Neural cell (in vitro differentiated cells): ENCODE data around the gene GALNT13. TPM values are rescaled to one million over a fixed set of nuclear protein-coding genes. Genes with fewer than 3 reads are reported as not detected.

Experiments
- H2AFZ ChIP-seq: fragments of 200-600, 300-800 bp; sonication (generic), shearing (Covaris generic); 2 replicates; pipeline ENCODE4 v1.6.0; 2014; ENCODE audit warnings: low read depth, mild to moderate bottlenecking, antibody characterized with exemption, low read length, moderate library complexity
- H3F3A ChIP-seq: fragments of 200-600 bp; shearing (Covaris generic); 2 replicates; pipeline ENCODE4 v1.6.1; 2016; ENCODE audit warnings: mild to moderate bottlenecking, moderate library complexity, mixed read lengths, antibody characterized with exemption, low read length; ENCODE audit not compliant: insufficient read depth, poor library complexity, severe bottlenecking
- H3K27ac ChIP-seq: fragments of 200-600, 300-800 bp; sonication (generic), shearing (Covaris generic); 2 replicates; pipeline ENCODE4 v1.5.1; 2014; ENCODE audit warnings: mild to moderate bottlenecking, low read length, moderate library complexity
- H3K27me3 ChIP-seq: fragments of 300-800, 200-600 bp; sonication (generic), shearing (Covaris generic); 2 replicates; pipeline ENCODE4 v1.6.0; 2014; ENCODE audit warnings: mild to moderate bottlenecking, low read depth, low read length, moderate library complexity; ENCODE audit not compliant: insufficient read depth
- H3K36me3 ChIP-seq: fragments of 300-800, 200-600 bp; sonication (generic), shearing (Covaris generic); 2 replicates; pipeline ENCODE4 v1.5.1; 2014; ENCODE audit warnings: mild to moderate bottlenecking, antibody characterized with exemption, low read length, moderate library complexity; ENCODE audit not compliant: insufficient read depth
- H3K4me2 ChIP-seq: fragments of 300-800, 200-600 bp; sonication (generic), shearing (Covaris generic); 2 replicates; pipeline ENCODE4 v1.6.0; 2014; ENCODE audit warnings: mild to moderate bottlenecking, low read length
- H3K4me3 ChIP-seq: fragments of 300-800, 200-600 bp; sonication (generic), shearing (Covaris generic); 2 replicates; pipeline ENCODE4 v1.5.1; 2014; ENCODE audit warnings: mild to moderate bottlenecking, low read length, moderate library complexity
- H3K79me2 ChIP-seq: fragments of 200-600 bp; shearing (Covaris generic); replicated peaks from 2 replicates; pipeline ENCODE4 v1.6.0; 2014; ENCODE audit warnings: mild to moderate bottlenecking, low read length, moderate library complexity; ENCODE audit not compliant: insufficient read depth
- H3K9ac ChIP-seq: fragments of 300-800, 200-600 bp; sonication (generic), shearing (Covaris generic); 2 replicates; pipeline ENCODE4 v1.6.1; 2016; ENCODE audit warnings: mild to moderate bottlenecking, low read length, mixed read lengths
- H3K9me2 ChIP-seq: fragments of 200-600 bp; shearing (Covaris generic); 2 replicates; pipeline ENCODE4 v1.6.1; 2016; ENCODE audit warnings: mild to moderate bottlenecking, low read length, mixed read lengths; ENCODE audit not compliant: insufficient read depth
- H3K9me3 ChIP-seq: fragments of 200-600, 300-800 bp; sonication (generic), shearing (Covaris generic); 2 replicates; pipeline ENCODE4 v1.6.1; 2016; ENCODE audit warnings: mild to moderate bottlenecking, mixed run types, low read length, moderate library complexity, mixed read lengths
- H4K20me1 ChIP-seq: fragments of 200-600 bp; shearing (Covaris generic); 2 replicates; pipeline ENCODE4 v1.6.1; 2016; ENCODE audit warnings: mild to moderate bottlenecking, mixed run types; ENCODE audit not compliant: insufficient read depth
- CTCF ChIP-seq: fragments of 450-650 bp; IDR thresholded peaks from 2 replicates; pipeline ENCODE4 v1.5.1; 2014; ENCODE audit warnings: antibody characterized with exemption, mild to moderate bottlenecking, moderate library complexity; ENCODE audit not compliant: poor library complexity, severe bottlenecking
- EP300 ChIP-seq: fragments of 450-650 bp; conservative IDR thresholded peaks from 2 replicates; pipeline ENCODE4 v1.6.1; 2014; ENCODE audit warnings: antibody characterized with exemption, mild to moderate bottlenecking, moderate library complexity; ENCODE audit not compliant: poor library complexity, severe bottlenecking
- EZH2 ChIP-seq: fragments of 200-600, 300-800 bp; shearing (Covaris generic), sonication (generic); IDR thresholded peaks from 2 replicates; pipeline ENCODE4 v1.6.1; 2014; ENCODE audit warnings: antibody characterized with exemption, low read length, borderline replicate concordance, mild to moderate bottlenecking; ENCODE audit not compliant: insufficient read depth, poor library complexity, severe bottlenecking
- MXI1 ChIP-seq: fragments of 450-650 bp; conservative IDR thresholded peaks from 2 replicates; pipeline ENCODE4 v1.6.1; 2014; ENCODE audit warnings: antibody characterized with exemption, mild to moderate bottlenecking; ENCODE audit not compliant: poor library complexity, severe bottlenecking
- POLR2AphosphoS5 ChIP-seq: IDR thresholded peaks from 2 replicates; pipeline ENCODE4 v1.6.1; 2012
- RAD21 ChIP-seq: fragments of 450-650 bp; conservative IDR thresholded peaks from 2 replicates; pipeline ENCODE4 v1.6.1; 2014; ENCODE audit warnings: antibody characterized with exemption, mild to moderate bottlenecking, moderate library complexity
- REST ChIP-seq: IDR thresholded peaks from 2 replicates; pipeline ENCODE4 v1.6.1; 2012; ENCODE audit warnings: borderline replicate concordance
- SMC3 ChIP-seq: fragments of 450-650 bp; conservative IDR thresholded peaks from 2 replicates; pipeline ENCODE4 v1.6.1; 2014; ENCODE audit warnings: antibody characterized with exemption, mild to moderate bottlenecking, moderate library complexity; ENCODE audit not compliant: poor library complexity
- TAF1 ChIP-seq: IDR thresholded peaks from 2 replicates; pipeline ENCODE4 v1.6.1; 2012; ENCODE audit warnings: low read depth
- polyA plus RNA-seq: library from polyadenylated mRNA; depleted of rRNA; stranded (reverse); fragments of >200 nt; gene quantifications from 2 replicates; pipeline ENCODE4 v1.2.3, GENCODE V29; 2014

The GALNT13 gene
- polyA plus RNA-seq, 1 donor from 2014 or later = 12.4 TPM

- Histone ChIP-seq H3K4me3 (no peak overlapping the region), H3K9ac (no peak overlapping the region), H3K4me2 (no peak overlapping the region), H3K79me2 (no peaks in the 10 kb centered on the region), H3K27me3 (no peaks in the 10 kb centered on the region), H3K27ac (no peak overlapping the region), H3K9me2 (no peaks in the 10 kb centered on the region), H3F3A (no peaks in the 10 kb centered on the region), H4K20me1 (no peaks in the 10 kb centered on the region), H3K36me3 (peaks cover 3% of the 10 kb centered on the region), H2AFZ (no peak overlapping the region), H3K9me3 (no peaks in the 10 kb centered on the region)
- TF ChIP-seq POLR2AphosphoS5 (no peak), TAF1 (no peak), EP300 (no peak), EZH2 (no peak), RAD21 (no peak), MXI1 (no peak), SMC3 (no peak), CTCF (no peak), REST (no peak)
Measured at GRCh38 chr2:154428022-154428421, 556.3 kb downstream of the GALNT13 start.

- Histone ChIP-seq H3K27me3 (no peaks in the 10 kb centered on the region), H4K20me1 (no peaks in the 10 kb centered on the region), H2AFZ (no peak overlapping the region), H3K4me2 (no peak overlapping the region), H3K36me3 (peaks cover 4% of the 10 kb centered on the region), H3K79me2 (no peaks in the 10 kb centered on the region), H3K4me3 (no peak overlapping the region), H3F3A (no peaks in the 10 kb centered on the region), H3K9ac (no peak overlapping the region), H3K9me2 (no peaks in the 10 kb centered on the region), H3K9me3 (no peaks in the 10 kb centered on the region), H3K27ac (no peak overlapping the region)
- TF ChIP-seq EZH2 (no peak), REST (no peak), TAF1 (no peak), SMC3 (no peak), EP300 (no peak), MXI1 (no peak), RAD21 (no peak)
Measured at GRCh38 chr2:154433010-154433409, 561.3 kb downstream of the GALNT13 start.
